GM18520 (cell line): Measurements from ENCODE around the gene LBX2.

ENCODE experiments used
- ATAC-seq: cut with Tn5 transposase; IDR thresholded peaks from one replicate; pipeline ENCODE4 v1.9.1; 2021; ENCODE audit not compliant: unreplicated experiment

The LBX2 gene

GRCh38 chr2:74458132-74458937 lies 41.1 kb downstream of the LBX2 start, which contains the start of gene WBP1:
WBP1 (plus strand) TSS chr2:74458438; CDS start chr2:74458603, 165 bp downstream.
- ATAC-seq, result peak; percentile 83

- ATAC-seq, result peak; percentile 12
Measured at GRCh38 chr2:74457549-74458131, 41.8 kb downstream of the LBX2 start.

GRCh38 chr2:74457129-74457548 lies 42.3 kb downstream of the LBX2 start:
- ATAC-seq, result no peak

- peak; percentile 47 for ATAC-seq
Measured at GRCh38 chr2:74454654-74455511, 44.5 kb downstream of the LBX2 start, which contains the start of gene INO80B. INO80B (plus strand) TSS chr2:74455087; CDS start chr2:74455117, 30 bp downstream.

DNA sequence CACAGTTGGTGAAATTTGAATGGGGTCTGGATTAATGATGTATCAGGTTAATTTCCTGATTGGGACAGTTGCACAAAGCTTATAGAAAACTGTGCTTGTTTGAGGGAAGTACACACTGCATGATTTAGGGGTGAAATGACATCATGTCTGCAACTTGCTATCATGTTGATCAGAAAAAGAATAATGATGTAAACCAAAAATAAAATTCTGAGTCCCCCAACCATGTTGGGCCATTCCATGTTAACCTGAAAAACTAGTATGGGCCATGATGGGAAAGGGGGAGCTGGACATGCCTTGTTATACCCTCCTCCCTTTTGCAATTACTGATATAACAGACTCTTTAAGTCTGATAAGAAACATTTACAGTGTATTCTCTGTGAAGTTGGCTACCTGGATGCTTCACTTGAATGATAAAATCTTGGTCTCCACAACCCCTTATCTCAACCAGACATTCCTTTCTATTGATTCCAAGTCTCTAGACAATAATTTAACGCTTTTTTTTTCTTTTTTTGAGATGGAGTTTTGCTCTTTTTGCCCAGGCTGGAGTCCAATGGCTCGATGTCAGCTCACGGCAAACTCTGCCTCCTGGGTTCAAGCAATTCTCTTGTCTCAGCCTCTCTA lies 48.7 kb downstream of the LBX2 start:
- ATAC-seq, result no peak

DNA sequence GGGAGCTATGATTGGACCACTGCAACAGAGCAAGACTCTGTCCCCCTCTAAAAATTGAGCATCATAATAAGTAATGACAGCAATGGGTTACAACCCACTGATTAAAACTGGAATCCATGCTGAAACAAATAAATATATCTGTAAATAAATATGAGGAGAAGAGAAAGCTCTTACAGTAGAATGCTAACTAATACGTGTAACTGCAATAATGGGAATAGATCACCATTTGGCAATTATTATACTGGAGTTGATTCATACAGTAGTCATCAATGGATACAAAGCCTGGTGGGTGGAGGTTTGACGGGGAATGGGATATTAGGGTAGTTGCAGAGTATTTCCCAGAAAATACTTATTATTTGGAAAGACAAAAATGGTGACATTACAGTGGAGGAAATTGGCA lies 50.6 kb downstream of the LBX2 start:
- ATAC-seq, result no peak
